Muscle of leg (tissue), 11 donors: ENCODE results near the gene MEG3. TPM values are rescaled to one million over a fixed set of nuclear protein-coding genes. Genes with fewer than 3 reads are reported as not detected.
A peak's percentile ranks its signal among the peaks of the same experiment; 100 is the strongest.

Experiments used
- DNase-seq: peaks from one replicate; pipeline ENCODE4 v3.0.0; 2013
- H3K27ac ChIP-seq: one replicate; pipeline ENCODE4 v1.5.1; 2013; ENCODE audit warnings: mild to moderate bottlenecking, low read length, control low read depth
- H3K27me3 ChIP-seq: one replicate; pipeline ENCODE4 v1.6.1; 2013; ENCODE audit warnings: low read length; ENCODE audit not compliant: control insufficient read depth, insufficient read depth
- H3K36me3 ChIP-seq: one replicate; pipeline ENCODE4 v1.6.1; 2013; ENCODE audit warnings: low read length; ENCODE audit not compliant: control insufficient read depth, insufficient read depth
- H3K4me1 ChIP-seq: one replicate; pipeline ENCODE4 v1.6.1; 2013; ENCODE audit warnings: low read length; ENCODE audit not compliant: control insufficient read depth, insufficient read depth
- H3K4me3 ChIP-seq: one replicate; pipeline ENCODE4 v1.5.1; 2013; ENCODE audit warnings: low read length, control low read depth
- H3K9me3 ChIP-seq: replicated peaks from 2 replicates; pipeline ENCODE4 v1.6.1; 2013; ENCODE audit warnings: low read depth, low read length; ENCODE audit not compliant: control insufficient read depth
- WGBS: methylation state at CpG from one replicate; pipeline ENCODE4 v1.1.5; 2013; ENCODE audit warnings: missing lambda C conversion rate; ENCODE audit not compliant: insufficient coverage; 5-methylcytosine and 5-hydroxymethylcytosine counted together
- polyA plus RNA-seq, 8 donors: library from polyadenylated mRNA; unstranded; fragments of 120-200 nt; gene quantifications; one replicate each; pipeline versions ENCODE4 v1.2.1 to v1.2.3, GENCODE V29; 2013; ENCODE audit warnings: inconsistent platforms in 1 of 8, low replicate concordance in 1 of 8; ENCODE audit not compliant: insufficient read length in 8 of 8, insufficient read depth in 1 of 8
- total RNA-seq: library from RNA; stranded (reverse); fragments of 120-200 nt; gene quantifications from one replicate; pipeline ENCODE4 v1.2.4, GENCODE V29; 2013

Gene MEG3
- total and polyA plus RNA-seq, 9 donors: 2,107 to 7,026 (median 3,453) TPM

- no peaks in the 10 kb centered on the region for H3K27me3 ChIP-seq
- H3K36me3 ChIP-seq: peaks cover 91% of the 10 kb centered on the region
- H3K4me3 ChIP-seq: no peak overlapping the region
- no peak overlapping the region for H3K27ac ChIP-seq
- WGBS: 100% methylated on average over 2 of the region's 3 CpGs
- no peaks in the 10 kb centered on the region for H3K9me3 ChIP-seq
- H3K4me1 ChIP-seq: peaks cover 52% of the 10 kb centered on the region
- no peak for DNase-seq
Observed at GRCh38 chr14:100862277-100862676, 36.4 kb downstream of the MEG3 start.

- Histone ChIP-seq H3K27me3 (no peaks in the 10 kb centered on the region), H3K9me3 (no peaks in the 10 kb centered on the region), H3K27ac (no peak overlapping the region), H3K4me1 (peaks cover 47% of the 10 kb centered on the region), H3K36me3 (peaks cover 90% of the 10 kb centered on the region), H3K4me3 (no peak overlapping the region)
- WGBS: 96% methylated on average over 2 of the region's 2 CpGs
- no peak for DNase-seq
Observed at GRCh38 chr14:100862793-100863192, 36.9 kb downstream of the MEG3 start.

- whole genome bisulfite sequencing: 80% methylated on average over 9 of the region's 10 CpGs
- H3K4me1 ChIP-seq: peaks cover 35% of the 10 kb centered on the region
- no peaks in the 10 kb centered on the region for H3K9me3 ChIP-seq
- no peak for DNase-seq
- H3K4me3 ChIP-seq: no peak overlapping the region
- peaks cover 92% of the 10 kb centered on the region for H3K36me3 ChIP-seq
- H3K27ac ChIP-seq: peak overlapping the region; percentile 44
- H3K27me3 ChIP-seq: no peaks in the 10 kb centered on the region
Observed at GRCh38 chr14:100864206-100864605, 38.3 kb downstream of the MEG3 start.

- DNase-seq: peak; percentile 66
- H3K4me3 ChIP-seq: no peak overlapping the region
- peak overlapping the region; percentile 63 for H3K27ac ChIP-seq
- H3K4me1 ChIP-seq: peaks cover 32% of the 10 kb centered on the region
- no peaks in the 10 kb centered on the region for H3K27me3 ChIP-seq
- peaks cover 84% of the 10 kb centered on the region for H3K36me3 ChIP-seq
- WGBS: 78% methylated on average over 5 of the region's 9 CpGs
- H3K9me3 ChIP-seq: no peaks in the 10 kb centered on the region
Observed at GRCh38 chr14:100864960-100865681, 39.2 kb downstream of the MEG3 start.

GRCh38 chr14:100865682-100866591, 40.0 kb downstream of the MEG3 start:
- 59% methylated on average over 15 of the region's 22 CpGs for WGBS
- Histone ChIP-seq H3K4me1 (peaks cover 32% of the 10 kb centered on the region), H3K36me3 (peaks cover 75% of the 10 kb centered on the region), H3K9me3 (no peaks in the 10 kb centered on the region), H3K4me3 (no peak overlapping the region), H3K27me3 (no peaks in the 10 kb centered on the region), H3K27ac (peak overlapping the region; percentile 63)
- no peak for DNase-seq

- peaks cover 32% of the 10 kb centered on the region for H3K4me1 ChIP-seq
- 69% methylated on average over 11 of the region's 18 CpGs for WGBS
Observed at GRCh38 chr14:100866666-100867630, 41.0 kb downstream of the MEG3 start.

GRCh38 chr14:100867631-100868315, 41.9 kb downstream of the MEG3 start:
- Histone ChIP-seq H3K27me3 (no peaks in the 10 kb centered on the region), H3K4me1 (peaks cover 32% of the 10 kb centered on the region), H3K36me3 (peaks cover 68% of the 10 kb centered on the region), H3K9me3 (no peaks in the 10 kb centered on the region), H3K27ac (no peak overlapping the region), H3K4me3 (no peak overlapping the region)
- no peak for DNase-seq
- 83% methylated on average over 5 of the region's 13 CpGs for WGBS

More at GRCh38 chr14:100866666-100867630, 41.0 kb downstream of the MEG3 start:
- no peak for DNase-seq
- H3K27me3 ChIP-seq: no peaks in the 10 kb centered on the region
- no peak overlapping the region for H3K4me3 ChIP-seq
- H3K36me3 ChIP-seq: peaks cover 74% of the 10 kb centered on the region
- H3K9me3 ChIP-seq: no peaks in the 10 kb centered on the region
- H3K27ac ChIP-seq: no peak overlapping the region

- 81% methylated on average over 15 of the region's 24 CpGs for WGBS
- DNase-seq: no peak
- H3K4me3 ChIP-seq: no peak overlapping the region
Observed at GRCh38 chr14:100868621-100869370, 42.9 kb downstream of the MEG3 start.

More at GRCh38 chr14:100868621-100869370, 42.9 kb downstream of the MEG3 start:
- Histone ChIP-seq H3K36me3 (peaks cover 65% of the 10 kb centered on the region), H3K27me3 (no peaks in the 10 kb centered on the region), H3K4me1 (peaks cover 29% of the 10 kb centered on the region), H3K9me3 (no peaks in the 10 kb centered on the region), H3K27ac (peak overlapping the region; percentile 2)
